Effector memory CD8-positive, alpha-beta T cell (primary cell): ENCODE results near the gene HK3.

Source experiments
- ATAC-seq: fragments of 150-1000 bp; cut with Tn5 transposase; replicated peaks from 2 replicates; pipeline ENCODE4 v1.10.0; 2021; ENCODE audit warnings: mild to moderate bottlenecking, moderate library complexity
- DNase-seq, 3 experiments: peaks; one replicate each; pipeline ENCODE4 v3.0.0; 2021
- H3K27ac Mint-ChIP-seq, 2 donors: one replicate each; pipeline ENCODE4 v1.8.0; 2022; ENCODE audit warnings: mild to moderate bottlenecking in 2 of 2, mixed read lengths in 2 of 2, moderate library complexity in 2 of 2
- H3K27me3 Mint-ChIP-seq, 2 donors: one replicate each; pipeline ENCODE4 v1.8.0; 2022; ENCODE audit warnings: mixed read lengths in 2 of 2
- H3K36me3 Mint-ChIP-seq: one replicate; pipeline ENCODE4 v1.8.0; 2022; ENCODE audit warnings: mild to moderate bottlenecking, moderate library complexity, mixed read lengths; ENCODE audit not compliant: insufficient read depth
- H3K4me1 Mint-ChIP-seq, 2 donors: one replicate each; pipeline ENCODE4 v1.8.0; 2022; ENCODE audit warnings: low read depth in 2 of 2, mixed read lengths in 2 of 2
- H3K4me3 Mint-ChIP-seq, 2 donors: one replicate each; pipeline ENCODE4 v1.8.0; 2022; ENCODE audit warnings: mild to moderate bottlenecking in 2 of 2, mixed read lengths in 2 of 2, moderate library complexity in 2 of 2
- H3K9me3 Mint-ChIP-seq, 2 donors: one replicate each; pipeline ENCODE4 v1.8.0; 2022; ENCODE audit warnings: mixed read lengths in 2 of 2
- total RNA-seq, 9 experiments: gene quantifications; one replicate each; lab custom pipeline; 2026; lab: John Stamatoyannopoulos, UW

Gene HK3
- total RNA-seq: 0 to 0.38 (median 0.11) reads per million in 9 experiments

- no peaks in the 10 kb centered on the region for H3K9me3 Mint-ChIP-seq
These were observed at the start of gene HK3 for GRCh38 chr5:176899296-176899891. Gene HK3, minus strand, starts transcription at chr5:176899346. Its CDS starts 3,187 bp downstream, at chr5:176896159.

GRCh38 chr5:176948458-176948857 is 49.3 kb upstream of the HK3 start:
- Mint-ChIP-seq H3K9me3 (no peaks in the 10 kb centered on the region), H3K4me1 (peaks cover 2 to 3% of the 10 kb centered on the region in 2 donors)
- DNase-seq: no peak

More at GRCh38 chr5:176899296-176899891, at the start of gene HK3:
- Mint-ChIP-seq H3K27me3 (peaks cover 0 to 9% of the 10 kb centered on the region in 2 donors), H3K4me3 (peak within 1 kb of the TSS in 1 of 2 donors; percentile 19), H3K4me1 (peaks cover 11 to 14% of the 10 kb centered on the region in 2 donors), H3K27ac (peak within 1 kb of the TSS in 1 of 2 donors; percentile 80), H3K36me3 (peaks cover 3% of the 10 kb centered on the region)
- peak; percentile 12 for ATAC-seq
- no peak for DNase-seq

GRCh38 chr5:176947847-176948246 is 48.7 kb upstream of the HK3 start:
- Mint-ChIP-seq H3K9me3 (no peaks in the 10 kb centered on the region), H3K4me3 (no peak overlapping the region), H3K36me3 (peaks cover 51% of the 10 kb centered on the region), H3K4me1 (peaks cover 2 to 3% of the 10 kb centered on the region in 2 donors), H3K27ac (no peak overlapping the region), H3K27me3 (no peaks in the 10 kb centered on the region)
- ATAC-seq: no peak
- DNase-seq: no peak

More at GRCh38 chr5:176948458-176948857, 49.3 kb upstream of the HK3 start:
- Mint-ChIP-seq H3K4me3 (no peak overlapping the region), H3K36me3 (peaks cover 46% of the 10 kb centered on the region), H3K27me3 (no peaks in the 10 kb centered on the region), H3K27ac (no peak overlapping the region)
- no peak for ATAC-seq

GRCh38 chr5:176944268-176944667 is 45.1 kb upstream of the HK3 start:
- no peak for ATAC-seq
- peaks cover 2 to 3% of the 10 kb centered on the region in 2 donors for H3K4me1 Mint-ChIP-seq
- no peaks in the 10 kb centered on the region for H3K27me3 Mint-ChIP-seq
- no peaks in the 10 kb centered on the region for H3K9me3 Mint-ChIP-seq
- no peak overlapping the region for H3K27ac Mint-ChIP-seq
- peaks cover 51% of the 10 kb centered on the region for H3K36me3 Mint-ChIP-seq
- no peak overlapping the region for H3K4me3 Mint-ChIP-seq
- DNase-seq: no peak

GRCh38 chr5:176943816-176944215 is 44.7 kb upstream of the HK3 start:
- Mint-ChIP-seq H3K36me3 (peaks cover 54% of the 10 kb centered on the region), H3K4me3 (no peak overlapping the region), H3K9me3 (no peaks in the 10 kb centered on the region), H3K4me1 (peaks cover 2 to 3% of the 10 kb centered on the region in 2 donors), H3K27ac (no peak overlapping the region), H3K27me3 (no peaks in the 10 kb centered on the region)
- DNase-seq (no peak), ATAC-seq (no peak)

GRCh38 chr5:176941951-176942350 is 42.8 kb upstream of the HK3 start:
- no peak overlapping the region for H3K27ac Mint-ChIP-seq
- H3K27me3 Mint-ChIP-seq: no peaks in the 10 kb centered on the region
- DNase-seq (no peak), ATAC-seq (no peak)
- no peaks in the 10 kb centered on the region for H3K9me3 Mint-ChIP-seq
- no peak overlapping the region for H3K4me3 Mint-ChIP-seq
- H3K36me3 Mint-ChIP-seq: peaks cover 55% of the 10 kb centered on the region
- H3K4me1 Mint-ChIP-seq: peaks cover 0 to 2% of the 10 kb centered on the region in 2 donors

- DNase-seq (no peak), ATAC-seq (no peak)
- H3K4me1 Mint-ChIP-seq: peaks cover 5 to 12% of the 10 kb centered on the region in 2 donors
- peak overlapping the region in 1 of 2 donors; percentile 84 for H3K27ac Mint-ChIP-seq
- peaks cover 56% of the 10 kb centered on the region for H3K36me3 Mint-ChIP-seq
- no peaks in the 10 kb centered on the region for H3K9me3 Mint-ChIP-seq
- no peaks in the 10 kb centered on the region for H3K27me3 Mint-ChIP-seq
- no peak overlapping the region for H3K4me3 Mint-ChIP-seq
These were observed 39.3 kb upstream of the HK3 start for GRCh38 chr5:176938472-176938871.

- no peak overlapping the region for H3K4me3 Mint-ChIP-seq
- H3K27ac Mint-ChIP-seq: peak overlapping the region in 1 of 2 donors; percentile 5
- no peaks in the 10 kb centered on the region for H3K27me3 Mint-ChIP-seq
- peaks cover 49% of the 10 kb centered on the region for H3K36me3 Mint-ChIP-seq
- peaks cover 5 to 23% of the 10 kb centered on the region in 2 donors for H3K4me1 Mint-ChIP-seq
- DNase-seq (no peak), ATAC-seq (no peak)
- H3K9me3 Mint-ChIP-seq: no peaks in the 10 kb centered on the region
These were observed 35.9 kb upstream of the HK3 start for GRCh38 chr5:176935017-176935416.

- no peaks in the 10 kb centered on the region for H3K9me3 Mint-ChIP-seq
- peak overlapping the region in 1 of 2 donors; percentile 5 for H3K27ac Mint-ChIP-seq
- DNase-seq (no peak), ATAC-seq (peak; percentile 17)
- peaks cover 49% of the 10 kb centered on the region for H3K36me3 Mint-ChIP-seq
- no peak overlapping the region for H3K4me3 Mint-ChIP-seq
- no peaks in the 10 kb centered on the region for H3K27me3 Mint-ChIP-seq
- peaks cover 5 to 24% of the 10 kb centered on the region in 2 donors for H3K4me1 Mint-ChIP-seq
These were observed 35.3 kb upstream of the HK3 start for GRCh38 chr5:176934309-176934930.

GRCh38 chr5:176929654-176930053 is 30.5 kb upstream of the HK3 start:
- Mint-ChIP-seq H3K27me3 (no peaks in the 10 kb centered on the region), H3K4me1 (peaks cover 0 to 20% of the 10 kb centered on the region in 2 donors), H3K9me3 (no peaks in the 10 kb centered on the region), H3K27ac (no peak overlapping the region), H3K4me3 (no peak overlapping the region), H3K36me3 (peaks cover 50% of the 10 kb centered on the region)
- ATAC-seq (no peak), DNase-seq (no peak)

GRCh38 chr5:176927562-176927961 is 28.4 kb upstream of the HK3 start:
- Mint-ChIP-seq H3K9me3 (no peaks in the 10 kb centered on the region), H3K36me3 (peaks cover 51% of the 10 kb centered on the region), H3K27ac (no peak overlapping the region), H3K4me3 (no peak overlapping the region), H3K4me1 (peaks cover 2 to 25% of the 10 kb centered on the region in 2 donors), H3K27me3 (no peaks in the 10 kb centered on the region)
- ATAC-seq: no peak
- no peak for DNase-seq

GRCh38 chr5:176922817-176923216 is 23.7 kb upstream of the HK3 start:
- peaks cover 25% of the 10 kb centered on the region for H3K36me3 Mint-ChIP-seq
- no peak overlapping the region for H3K4me3 Mint-ChIP-seq
- H3K9me3 Mint-ChIP-seq: no peaks in the 10 kb centered on the region
- H3K27ac Mint-ChIP-seq: no peak overlapping the region
- ATAC-seq (no peak), DNase-seq (no peak)
- H3K4me1 Mint-ChIP-seq: peaks cover 6 to 29% of the 10 kb centered on the region in 2 donors
- H3K27me3 Mint-ChIP-seq: no peaks in the 10 kb centered on the region

GRCh38 chr5:176921714-176922113 is 22.6 kb upstream of the HK3 start:
- H3K27ac Mint-ChIP-seq: no peak overlapping the region

GRCh38 chr5:176918613-176919012 is 19.5 kb upstream of the HK3 start:
- Mint-ChIP-seq H3K27ac (peak overlapping the region in 1 of 2 donors; percentile 26), H3K4me3 (no peak overlapping the region), H3K4me1 (peaks cover 8 to 19% of the 10 kb centered on the region in 2 donors), H3K36me3 (peaks cover 19% of the 10 kb centered on the region), H3K27me3 (no peaks in the 10 kb centered on the region), H3K9me3 (no peaks in the 10 kb centered on the region)
- ATAC-seq (no peak), DNase-seq (no peak)

More at GRCh38 chr5:176921714-176922113, 22.6 kb upstream of the HK3 start:
- H3K4me3 Mint-ChIP-seq: no peak overlapping the region
- H3K36me3 Mint-ChIP-seq: peaks cover 16% of the 10 kb centered on the region
- ATAC-seq (no peak), DNase-seq (no peak)
- peaks cover 6 to 29% of the 10 kb centered on the region in 2 donors for H3K4me1 Mint-ChIP-seq
- no peaks in the 10 kb centered on the region for H3K9me3 Mint-ChIP-seq
- H3K27me3 Mint-ChIP-seq: no peaks in the 10 kb centered on the region
